HG03378 (cell line): Measurements from ENCODE around the gene UTS2.

ENCODE experiments used
- ATAC-seq: cut with Tn5 transposase; IDR thresholded peaks from one replicate; pipeline ENCODE4 v1.9.1; 2021; ENCODE audit warnings: mild to moderate bottlenecking, moderate library complexity; ENCODE audit not compliant: unreplicated experiment

UTS2 gene, protein sequence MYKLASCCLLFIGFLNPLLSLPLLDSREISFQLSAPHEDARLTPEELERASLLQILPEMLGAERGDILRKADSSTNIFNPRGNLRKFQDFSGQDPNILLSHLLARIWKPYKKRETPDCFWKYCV

DNA sequence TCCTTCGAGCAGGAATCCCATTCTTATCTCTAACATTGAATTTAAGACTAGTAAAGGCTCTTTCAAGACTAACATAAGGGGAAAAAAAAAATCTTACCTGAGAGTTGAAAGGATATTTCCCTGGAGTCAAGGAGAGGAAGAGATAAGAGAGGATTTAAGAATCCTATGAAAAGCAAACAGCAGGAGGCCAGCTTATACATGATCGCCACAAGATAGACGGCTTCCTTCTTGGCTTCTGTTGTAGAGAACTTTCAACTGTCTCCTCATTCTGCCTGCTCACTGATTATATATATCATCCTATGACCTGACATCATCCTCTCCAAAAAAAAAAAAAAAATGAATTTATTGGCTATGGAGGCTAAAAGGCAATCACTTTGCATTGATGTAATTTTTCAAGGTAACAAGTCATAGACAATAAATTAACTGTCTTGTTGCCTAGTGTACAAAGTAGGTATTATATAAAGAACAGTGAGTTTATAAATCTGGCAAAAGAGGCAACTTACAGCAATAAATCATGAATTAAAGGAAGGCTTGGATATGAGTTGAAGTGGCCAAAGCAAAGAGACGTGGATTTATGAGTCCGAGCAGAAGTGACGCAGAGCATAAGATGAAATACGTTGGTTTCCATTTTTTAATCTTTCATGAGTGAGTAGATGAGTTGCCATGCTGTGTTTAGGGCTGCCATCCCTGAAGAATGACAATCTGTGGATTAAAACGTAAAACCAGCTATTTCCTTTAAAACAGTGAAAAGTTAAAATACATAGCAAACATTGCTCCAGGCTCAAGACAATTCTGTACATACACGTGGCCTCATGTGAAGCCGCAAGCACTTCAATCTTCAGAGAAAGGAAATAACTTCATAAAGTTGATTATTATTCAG is at the start of gene UTS2:
Gene UTS2 (minus strand): TSS at position 262 of the 880 bp plus-strand sequence. CDS start 62 bp downstream, at position 200.
- no peak for ATAC-seq

DNA sequence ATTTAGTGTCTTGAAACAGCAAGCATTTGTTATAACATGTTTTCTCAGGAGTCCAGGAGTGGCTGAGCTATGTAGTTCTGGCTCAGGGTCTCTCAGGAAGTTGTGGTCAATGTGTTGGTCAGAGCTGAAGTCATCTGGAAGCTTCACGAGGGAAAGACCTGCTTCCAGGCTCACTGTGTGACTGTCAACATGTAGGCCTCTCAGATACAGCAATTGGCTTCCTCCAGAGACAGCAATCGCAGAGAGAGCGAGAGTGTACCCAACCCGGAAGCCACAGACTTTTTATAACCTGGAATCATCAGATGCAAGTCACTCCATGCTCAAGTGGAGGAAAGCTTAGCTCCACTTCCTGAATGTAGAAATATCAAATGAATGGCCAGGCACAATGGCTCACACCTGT is 46.9 kb upstream of the UTS2 start:
- ATAC-seq = no peak

DNA sequence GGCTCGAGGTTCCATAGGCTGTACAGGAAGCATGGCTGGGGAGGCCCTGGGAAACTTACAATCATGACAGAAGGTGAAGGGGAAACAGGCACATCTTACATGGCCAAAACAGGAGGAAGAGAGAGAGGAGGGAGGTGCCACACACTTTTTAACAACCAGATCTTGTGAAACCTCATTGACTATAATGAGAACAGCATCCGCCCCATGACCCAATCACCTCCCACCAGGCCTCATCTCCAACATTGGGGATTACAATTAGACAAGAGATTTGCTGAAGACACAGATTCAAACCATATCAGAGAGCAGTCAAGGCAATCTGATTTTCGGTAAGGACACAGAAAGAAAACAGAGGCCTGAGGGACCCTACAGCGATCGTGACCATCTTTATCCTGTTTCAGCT is 46.1 kb upstream of the UTS2 start:
- ATAC-seq = no peak

DNA sequence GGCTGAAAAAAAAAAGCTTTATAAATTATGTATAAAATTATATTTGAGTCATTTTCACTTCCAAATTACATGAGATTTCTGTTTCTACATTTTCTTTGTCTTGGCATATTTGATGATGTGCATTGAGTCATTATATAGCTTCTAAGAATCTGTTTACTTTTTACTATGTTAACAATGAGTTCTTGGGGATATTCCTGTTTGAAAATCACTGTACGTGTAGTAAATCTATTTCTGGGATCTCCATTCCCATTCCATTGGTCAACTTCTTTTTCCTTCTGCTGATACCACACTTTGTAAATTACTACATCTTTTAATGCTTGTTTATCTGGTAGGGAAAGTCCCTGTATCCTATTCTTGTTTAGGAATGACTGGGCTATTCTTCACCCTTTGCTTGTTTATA is 44.1 kb upstream of the UTS2 start:
- no peak for ATAC-seq

DNA sequence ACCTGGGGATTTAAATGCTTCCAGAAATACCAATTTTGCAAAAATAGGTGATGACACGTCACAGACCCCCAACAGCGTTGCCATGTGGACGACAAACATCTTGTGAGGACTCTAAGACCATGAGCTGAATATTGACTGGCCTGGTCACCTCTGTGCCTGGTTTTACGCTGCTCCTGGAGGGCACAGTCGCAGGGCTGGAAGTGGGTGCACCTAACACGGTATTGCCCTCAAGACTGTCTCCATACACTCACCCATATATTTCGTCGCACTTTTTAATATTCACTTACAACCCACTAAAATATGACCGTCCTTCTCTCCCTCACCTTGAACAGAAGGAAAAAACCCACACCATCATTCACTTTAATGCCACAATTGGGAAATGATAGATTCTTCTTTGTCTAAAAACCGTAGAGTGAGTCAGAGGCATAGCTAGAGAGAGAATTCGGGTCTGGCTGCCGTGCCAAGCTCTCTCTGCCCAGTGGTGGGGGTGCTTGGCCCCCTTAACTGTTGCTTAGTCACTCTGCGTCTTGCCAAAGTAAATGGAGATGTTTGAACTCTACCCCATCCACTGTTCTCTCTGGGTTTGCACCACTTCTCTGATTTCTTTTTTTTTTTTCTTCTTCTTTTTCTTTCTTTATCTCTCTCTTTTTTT is 40.8 kb upstream of the UTS2 start:
- no peak for ATAC-seq

DNA sequence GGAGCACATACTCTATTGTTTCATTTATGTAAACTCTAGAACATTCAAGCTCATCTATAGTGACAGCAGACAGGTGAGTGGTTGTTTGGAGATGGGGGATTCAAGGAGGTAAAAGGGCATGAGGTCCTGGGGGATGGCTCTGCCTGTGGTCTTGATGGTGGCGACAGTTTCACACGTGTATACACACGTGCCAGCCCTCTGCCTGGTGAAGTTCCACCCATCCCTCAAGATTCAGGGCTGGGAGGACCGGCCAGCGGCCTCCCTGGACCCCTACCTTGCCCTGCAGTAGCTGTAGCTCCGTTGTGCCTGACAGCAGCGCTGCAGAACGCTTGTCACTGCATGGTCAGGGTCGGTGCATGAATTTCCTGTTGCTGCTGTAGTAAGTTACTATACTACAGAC is 38.9 kb upstream of the UTS2 start:
- no peak for ATAC-seq

DNA sequence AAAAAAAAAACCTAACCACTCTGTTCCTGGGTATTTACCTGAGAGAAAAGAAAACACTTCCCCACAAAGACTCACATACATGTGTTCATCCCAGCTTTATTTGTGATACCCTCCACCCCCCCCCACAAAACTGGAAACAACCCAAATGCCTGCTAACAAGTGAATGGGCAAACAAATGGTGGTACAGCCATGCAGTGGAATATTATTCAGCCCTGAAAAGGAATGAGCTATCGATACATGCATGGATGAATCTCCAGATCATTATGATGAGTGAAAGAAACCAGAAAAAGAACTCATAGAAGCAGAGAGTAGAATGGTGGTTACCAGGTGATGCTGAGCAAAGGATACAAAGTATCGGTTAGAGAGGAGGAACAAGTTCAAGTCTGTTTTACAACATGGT is 38.0 kb upstream of the UTS2 start:
- no peak for ATAC-seq

DNA sequence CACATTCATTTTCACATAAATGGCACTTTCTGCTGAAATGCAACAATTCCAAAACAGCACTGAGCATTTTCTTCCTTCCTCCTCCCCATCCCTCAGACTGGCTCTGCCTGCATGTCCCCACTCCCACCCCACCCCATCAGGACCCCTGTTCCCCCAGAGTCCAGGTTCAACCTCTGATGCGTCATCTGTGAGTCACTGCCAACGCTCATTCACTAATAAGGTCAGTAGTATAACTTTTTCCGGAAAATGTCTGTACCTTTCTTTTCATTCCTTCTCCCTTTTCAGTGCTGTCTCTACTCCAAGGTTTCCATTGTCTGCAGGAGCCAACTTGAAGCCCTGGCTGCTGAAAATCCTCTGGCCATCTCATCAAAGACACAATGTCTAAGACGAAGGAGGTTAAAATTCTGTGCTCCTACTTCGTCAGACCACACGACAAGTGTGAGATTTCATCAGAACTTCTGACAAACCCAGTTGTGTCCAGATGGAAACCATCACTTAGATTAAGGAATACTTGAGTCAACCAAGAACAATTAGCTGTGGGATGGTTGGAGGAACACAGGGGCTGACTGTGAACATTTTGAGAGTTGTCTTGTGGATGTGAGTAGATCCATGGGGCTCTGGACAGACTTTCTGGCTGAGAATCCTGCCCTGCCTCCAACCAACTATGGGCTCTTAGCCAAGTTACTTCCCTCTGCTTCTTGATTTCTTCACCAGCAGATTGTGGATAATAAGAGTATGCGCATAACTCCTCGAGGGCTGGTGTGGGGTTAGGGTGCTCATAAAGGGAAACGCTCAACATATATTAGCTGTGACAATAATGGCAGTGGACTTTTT is 35.6 kb upstream of the UTS2 start:
- no peak for ATAC-seq

DNA sequence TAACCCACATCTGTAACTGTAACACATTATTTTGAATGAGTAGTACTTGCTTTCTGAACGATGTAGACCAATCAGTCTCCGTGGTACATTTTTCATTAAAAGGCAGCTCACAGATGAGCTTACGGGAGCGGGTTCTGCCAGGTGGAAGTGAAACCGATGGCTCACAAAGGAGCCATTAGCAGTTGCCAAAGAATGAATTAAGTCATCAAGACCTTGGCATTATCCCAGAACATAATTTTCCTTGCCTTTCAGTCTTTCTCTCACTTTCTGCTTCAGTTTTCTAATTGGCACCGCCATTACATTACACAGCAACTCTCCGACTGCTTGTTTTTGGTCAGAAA is 33.5 kb upstream of the UTS2 start:
- ATAC-seq = no peak

DNA sequence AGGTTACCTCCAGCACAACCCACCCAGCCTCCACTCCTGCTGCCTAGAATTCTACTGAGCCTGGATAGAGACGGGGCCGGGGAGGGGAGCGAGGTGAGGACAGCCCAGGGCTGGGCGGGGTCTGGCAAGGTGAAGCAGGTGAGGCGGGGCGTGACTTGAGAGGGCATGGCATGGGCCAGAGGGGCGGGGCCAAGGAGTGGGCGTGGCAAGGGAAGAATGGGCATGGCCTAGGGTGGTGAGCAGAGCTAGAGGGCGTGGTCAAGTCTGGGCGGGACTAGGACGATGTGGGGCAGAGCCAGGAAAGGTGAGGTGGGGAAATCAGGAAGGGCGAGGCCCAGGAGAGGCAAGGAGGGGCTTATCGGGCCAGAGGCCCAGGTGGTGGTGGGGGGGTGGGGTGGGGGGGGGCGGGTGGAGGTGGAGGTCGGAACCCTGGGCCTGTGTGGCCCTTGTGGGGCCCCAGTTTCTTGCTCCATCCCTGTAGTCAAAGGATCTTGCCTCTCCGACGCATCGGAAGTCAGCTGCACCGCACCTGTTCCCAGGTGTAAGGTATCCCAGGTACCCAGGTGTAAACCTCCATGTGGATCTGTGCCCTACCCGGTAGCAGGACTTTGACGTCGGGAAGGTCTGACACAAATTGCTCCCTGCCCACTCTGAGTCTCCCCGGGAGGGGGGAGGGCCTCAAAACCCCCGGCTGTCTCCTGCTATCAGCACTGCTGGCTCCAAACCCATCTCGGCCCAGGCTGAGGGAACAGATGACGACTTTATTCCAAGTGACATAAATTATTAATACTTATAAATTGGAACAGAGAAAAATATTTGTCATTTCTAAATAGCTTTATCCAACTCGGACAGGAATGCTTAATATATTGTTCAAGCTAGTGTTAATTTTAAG is 32.9 kb upstream of the UTS2 start:
- ATAC-seq = no peak

DNA sequence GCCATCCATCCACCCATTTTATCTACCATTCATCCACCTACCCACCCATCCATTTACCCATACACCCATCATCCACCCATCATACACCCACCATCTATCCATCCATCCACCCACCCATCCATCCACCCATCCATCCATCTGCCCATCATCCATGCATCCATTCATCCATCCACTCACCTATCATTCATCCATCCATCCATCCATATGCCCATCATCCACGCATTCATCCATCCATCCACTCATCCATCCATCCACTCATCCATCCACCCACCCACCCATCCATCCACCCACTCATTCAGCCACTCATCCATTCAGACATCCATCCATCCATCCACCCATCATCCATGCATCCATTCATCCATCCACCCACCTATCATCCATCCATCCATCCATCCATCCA is 31.9 kb upstream of the UTS2 start:
- no peak for ATAC-seq

DNA sequence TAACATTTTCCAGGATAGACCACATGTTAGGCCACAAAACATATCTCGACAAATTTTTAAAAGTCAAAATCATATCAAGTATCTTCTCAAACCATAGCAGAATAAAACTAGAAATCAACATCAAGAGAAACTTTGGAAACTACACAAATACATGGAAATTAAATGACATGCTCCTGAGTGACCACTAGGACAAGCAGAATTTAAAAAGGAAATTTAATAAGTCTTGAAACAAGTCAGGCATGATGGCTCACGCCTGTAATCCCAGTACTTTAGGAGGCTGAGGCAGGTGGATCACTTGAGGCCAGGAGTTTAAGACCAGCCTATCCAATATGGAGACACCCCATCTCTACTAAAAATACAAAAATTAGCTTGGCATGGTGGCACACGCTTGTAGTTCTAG is 26.4 kb upstream of the UTS2 start:
- ATAC-seq = no peak

DNA sequence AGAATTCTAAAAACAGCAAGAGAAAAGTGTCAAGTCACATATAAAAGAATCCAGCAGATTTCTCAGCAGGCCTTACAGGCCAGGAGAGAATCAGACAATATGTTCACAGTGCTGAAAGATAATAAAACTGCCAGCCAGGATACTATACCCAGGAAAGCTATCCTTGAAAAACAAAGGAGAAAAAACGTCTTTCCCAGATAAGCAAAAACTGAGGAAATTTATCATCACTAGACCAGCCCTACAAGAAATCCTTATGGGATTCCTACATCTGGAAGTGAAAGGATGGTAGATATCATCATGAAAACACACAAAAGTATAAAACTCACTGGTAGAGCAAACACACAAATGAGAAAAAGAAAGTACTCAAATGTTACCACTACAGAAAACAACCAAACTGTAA is 25.2 kb upstream of the UTS2 start:
- ATAC-seq = no peak

DNA sequence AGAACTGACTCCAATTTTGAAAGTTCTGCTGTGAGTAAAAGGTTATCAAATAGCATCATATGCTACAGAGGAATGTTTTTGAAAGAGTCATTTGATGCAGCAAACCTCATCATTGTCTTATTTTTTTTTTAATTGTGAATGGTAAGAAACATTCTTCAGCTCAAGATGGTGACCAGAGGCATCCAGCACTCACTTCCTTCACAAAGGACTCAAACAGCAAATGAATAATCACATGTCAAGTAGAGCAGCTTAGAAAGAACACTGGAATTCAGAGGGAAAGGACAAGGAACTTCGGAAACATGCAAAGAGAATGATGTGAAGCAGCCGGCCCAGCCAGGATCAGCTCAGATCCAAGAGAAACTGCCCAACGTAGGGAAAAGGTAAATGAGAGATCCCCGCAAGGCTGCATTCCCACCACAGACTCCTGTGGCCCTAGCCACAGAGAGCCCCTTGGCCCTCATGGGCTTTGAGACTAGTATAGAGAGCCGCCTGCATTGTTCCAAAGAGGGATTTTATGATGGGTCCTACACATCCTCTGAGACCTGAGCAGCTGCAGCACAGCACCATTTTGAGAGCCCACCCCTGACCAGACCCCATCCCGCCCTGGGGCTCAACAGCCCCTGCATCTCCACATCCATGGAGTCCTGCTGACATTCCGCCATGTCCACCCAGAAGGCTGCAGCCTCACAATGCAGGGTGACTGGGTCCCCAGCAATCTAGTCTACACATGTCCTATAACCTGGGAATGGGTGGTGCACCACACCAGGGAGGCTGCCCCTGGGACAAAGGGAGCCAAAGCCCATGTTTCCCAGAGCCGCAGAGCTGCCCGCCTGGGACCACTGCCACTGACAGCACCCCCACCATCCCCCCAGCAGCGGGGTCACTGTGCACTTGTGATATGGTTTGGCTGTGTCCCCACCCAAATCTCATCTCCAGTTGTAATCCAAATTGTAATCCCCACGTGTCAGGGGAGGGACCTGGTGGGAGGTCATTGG is 21.2 kb upstream of the UTS2 start:
- ATAC-seq = no peak

DNA sequence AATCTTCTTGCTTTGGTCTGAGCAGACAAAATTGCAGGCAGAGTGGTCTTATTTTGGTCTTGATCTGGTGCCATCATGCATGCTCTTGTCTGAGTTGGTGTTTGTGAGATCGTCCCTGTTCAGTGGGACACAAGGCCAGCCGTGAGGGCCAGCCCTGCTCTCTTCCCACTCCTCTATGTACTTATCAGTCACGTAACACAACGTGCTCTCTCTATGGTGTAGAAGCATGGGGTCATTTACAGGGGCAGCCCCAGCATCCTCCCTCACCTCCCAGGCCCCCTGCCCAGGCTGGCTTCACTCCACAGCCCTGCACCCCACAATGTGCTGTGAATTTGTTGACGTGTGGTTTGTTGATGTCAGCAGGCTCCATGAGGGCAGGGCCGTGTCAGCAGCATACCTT is 18.3 kb upstream of the UTS2 start:
- no peak for ATAC-seq

DNA sequence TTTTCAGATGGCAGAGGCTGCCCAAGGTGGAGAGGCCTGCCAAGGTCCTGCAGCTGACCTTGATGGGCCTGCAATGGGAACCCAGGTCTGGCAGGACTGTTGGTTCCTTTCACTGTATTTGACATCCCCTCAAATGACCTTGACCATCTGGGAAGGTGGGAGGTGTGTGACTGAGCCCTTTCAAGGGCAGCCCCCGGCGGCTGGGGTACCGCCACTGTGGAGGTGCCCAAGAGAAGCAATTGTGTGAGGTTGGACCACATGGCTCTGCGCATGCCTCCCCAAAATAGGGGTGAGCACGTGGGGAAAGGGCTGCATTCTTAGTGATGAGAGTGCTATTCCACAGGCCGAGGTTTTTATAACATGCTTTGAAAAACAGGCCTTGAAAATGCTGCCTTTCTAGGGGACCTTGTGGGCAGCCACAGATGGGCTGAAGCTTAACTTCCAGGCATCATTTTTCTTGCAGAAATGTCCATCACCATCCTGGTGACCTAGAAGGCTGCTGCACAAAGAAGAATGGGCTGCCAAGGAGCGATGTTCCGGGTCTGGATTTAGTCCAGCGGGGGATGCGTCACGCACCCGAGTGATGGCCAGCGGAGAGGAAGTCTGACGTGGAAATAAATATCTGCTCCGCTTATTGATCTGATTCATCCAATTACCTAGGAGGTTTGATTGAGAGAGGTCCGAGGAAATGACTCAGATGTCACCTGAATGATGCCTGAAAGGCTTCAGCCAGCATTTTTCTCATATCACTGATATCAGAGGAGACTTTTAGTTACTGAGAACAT is 16.5 kb upstream of the UTS2 start:
- no peak for ATAC-seq

DNA sequence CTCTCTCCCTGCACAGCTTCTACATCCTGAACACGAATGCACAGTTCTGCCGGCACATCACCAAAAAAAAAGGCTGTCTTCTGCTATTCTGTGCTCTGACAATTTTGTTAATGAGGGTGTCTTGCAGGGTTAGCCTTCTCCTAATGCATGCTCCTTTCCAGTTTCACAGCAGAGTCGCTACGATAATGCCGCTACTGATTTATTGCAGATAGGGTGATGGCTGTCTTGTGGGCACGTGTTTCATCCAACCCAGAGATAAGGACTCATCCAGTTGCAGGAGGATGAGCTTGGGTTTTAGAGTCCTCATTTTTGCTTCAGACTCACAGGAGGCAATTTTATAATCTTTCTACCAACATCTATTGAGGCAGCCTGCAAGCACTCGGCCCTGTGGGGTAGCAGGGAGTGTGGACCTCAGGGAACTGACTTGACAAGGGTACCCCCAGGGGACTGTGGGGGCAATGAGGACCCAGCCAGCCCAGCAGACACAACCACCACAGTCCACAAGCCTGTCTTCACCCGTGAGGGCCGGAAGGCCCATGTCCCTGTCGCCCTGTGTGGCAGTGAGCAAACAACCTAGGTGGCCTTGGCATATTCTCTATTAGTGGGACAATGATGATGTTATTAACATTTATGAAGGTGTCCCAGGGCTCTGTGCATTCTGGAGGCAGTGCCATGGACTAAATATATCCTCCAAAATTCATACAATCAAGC is 15.4 kb upstream of the UTS2 start:
- ATAC-seq = no peak

DNA sequence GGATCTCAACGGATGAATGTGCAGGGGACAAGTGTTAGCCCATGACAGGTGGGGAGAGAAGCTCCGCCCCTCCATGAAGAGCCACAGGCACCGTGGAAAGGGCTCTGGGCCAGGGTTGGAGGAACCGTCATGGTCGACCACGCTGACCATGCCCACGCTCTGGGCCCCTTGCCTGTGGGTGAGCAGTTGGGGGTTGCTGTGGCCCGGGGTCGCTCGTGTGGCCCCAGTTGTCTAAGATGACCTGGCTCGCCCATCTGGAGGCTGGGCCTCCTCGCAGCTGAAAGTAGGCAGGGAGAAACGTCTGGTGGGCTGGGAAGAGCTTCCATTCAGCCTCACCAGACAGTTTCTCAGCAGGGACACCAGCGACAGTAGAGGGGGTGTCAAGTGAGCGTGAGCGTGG is 13.1 kb upstream of the UTS2 start:
- no peak for ATAC-seq
